Gastrocnemius medialis (tissue), 4 donors: ENCODE results near the gene WNT8B.

ENCODE experiments used
- POLR2A ChIP-seq, 2 donors: fragments of 450-650 bp; IDR thresholded peaks; one replicate each; pipeline ENCODE4 v1.6.1; 2017; ENCODE audit warnings: antibody characterized with exemption in 2 of 2, mild to moderate bottlenecking in 2 of 2, moderate library complexity in 2 of 2
- TF ChIP-seq, protein P1 (sequence below), 5 experiments: fragments of 450-650 bp in 3 of 5; fragments of 200-600 bp in 2 of 5; sonication (generic) in 2 of 5; IDR thresholded peaks in 4 of 5; conservative IDR thresholded peaks in 1 of 5; 1 replicate in 4 of 5; 2 replicates in 1 of 5; pipeline ENCODE4 v1.5.1; 2016 to 2019; ENCODE audit warnings: antibody characterized with exemption in 5 of 5, mild to moderate bottlenecking in 3 of 5, moderate library complexity in 3 of 5

DNA sequence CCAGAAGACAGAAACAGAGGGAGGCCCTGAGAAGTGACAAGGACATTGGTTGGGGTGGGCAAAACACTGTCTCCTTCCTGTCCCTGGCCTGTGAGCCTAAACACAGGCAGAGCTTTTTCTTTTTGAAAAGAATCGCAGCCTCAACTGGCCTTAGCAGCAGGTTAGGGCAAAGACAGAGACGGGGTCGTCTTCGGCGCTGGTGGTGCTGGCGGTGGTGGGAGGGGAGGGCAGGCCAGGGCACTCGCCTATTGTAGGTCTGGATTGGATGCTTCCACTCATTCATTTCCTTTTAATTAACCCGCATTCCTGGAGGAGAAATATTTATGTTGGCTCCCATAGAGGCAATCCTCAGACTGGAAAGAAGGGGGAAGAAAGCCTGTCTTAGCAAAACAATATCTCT lies 22.6 kb downstream of the WNT8B start:
- no peak for TF ChIP-seq POLR2A (IDR thresholded peaks at IDR 0.05)
- TF ChIP-seq, protein P1, sequence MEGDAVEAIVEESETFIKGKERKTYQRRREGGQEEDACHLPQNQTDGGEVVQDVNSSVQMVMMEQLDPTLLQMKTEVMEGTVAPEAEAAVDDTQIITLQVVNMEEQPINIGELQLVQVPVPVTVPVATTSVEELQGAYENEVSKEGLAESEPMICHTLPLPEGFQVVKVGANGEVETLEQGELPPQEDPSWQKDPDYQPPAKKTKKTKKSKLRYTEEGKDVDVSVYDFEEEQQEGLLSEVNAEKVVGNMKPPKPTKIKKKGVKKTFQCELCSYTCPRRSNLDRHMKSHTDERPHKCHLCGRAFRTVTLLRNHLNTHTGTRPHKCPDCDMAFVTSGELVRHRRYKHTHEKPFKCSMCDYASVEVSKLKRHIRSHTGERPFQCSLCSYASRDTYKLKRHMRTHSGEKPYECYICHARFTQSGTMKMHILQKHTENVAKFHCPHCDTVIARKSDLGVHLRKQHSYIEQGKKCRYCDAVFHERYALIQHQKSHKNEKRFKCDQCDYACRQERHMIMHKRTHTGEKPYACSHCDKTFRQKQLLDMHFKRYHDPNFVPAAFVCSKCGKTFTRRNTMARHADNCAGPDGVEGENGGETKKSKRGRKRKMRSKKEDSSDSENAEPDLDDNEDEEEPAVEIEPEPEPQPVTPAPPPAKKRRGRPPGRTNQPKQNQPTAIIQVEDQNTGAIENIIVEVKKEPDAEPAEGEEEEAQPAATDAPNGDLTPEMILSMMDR (IDR thresholded peaks at IDR 0.05 in 4 of 5, conservative IDR thresholded peaks at IDR 0.05 in 1 of 5), result no peak
